Bone marrow (tissue), 2 donors: ENCODE measurements around the gene WBP1L.
"Not testable (repeated sequence)": the region's sequence is repeated elsewhere in the genome, so short reads cannot be mapped to it uniquely, and the experiment has no call there.

Experiments
- DNase-seq, 2 donors: peaks; one replicate each; lab custom pipeline; 2025; lab: John Stamatoyannopoulos, UW

WBP1L gene

DNA sequence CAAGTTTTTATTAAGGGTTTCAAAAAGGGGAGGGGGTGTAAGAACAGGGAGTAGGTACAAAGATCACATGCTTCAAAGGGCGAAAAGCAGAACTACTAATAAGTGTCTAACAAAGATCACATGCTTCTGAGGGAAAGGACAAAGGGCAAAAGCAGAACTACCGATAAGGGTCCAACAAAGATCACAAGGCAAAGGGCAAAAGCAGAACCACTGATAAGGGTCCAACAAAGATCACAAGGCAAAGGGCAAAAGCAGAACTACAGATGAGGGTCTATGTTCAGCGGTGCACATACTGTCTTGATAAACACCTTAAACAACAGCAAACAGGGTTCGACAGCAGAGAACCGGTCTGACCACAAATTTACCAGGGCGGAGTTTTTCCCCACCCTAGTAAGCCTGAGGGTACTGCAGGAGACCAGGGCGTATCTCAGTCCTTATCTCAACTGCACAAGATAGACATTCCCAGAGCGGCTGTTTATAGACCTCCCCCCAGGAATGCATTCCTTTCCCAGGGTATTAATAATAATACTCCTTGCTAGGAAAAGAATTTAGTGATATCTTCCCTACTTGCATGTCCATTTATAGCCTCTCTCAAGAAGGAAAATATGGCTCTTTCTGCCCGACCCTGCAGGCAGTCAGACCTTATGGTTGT is 94.7 kb downstream of the WBP1L start:
- DNase-seq, result not testable (repeated sequence)

DNA sequence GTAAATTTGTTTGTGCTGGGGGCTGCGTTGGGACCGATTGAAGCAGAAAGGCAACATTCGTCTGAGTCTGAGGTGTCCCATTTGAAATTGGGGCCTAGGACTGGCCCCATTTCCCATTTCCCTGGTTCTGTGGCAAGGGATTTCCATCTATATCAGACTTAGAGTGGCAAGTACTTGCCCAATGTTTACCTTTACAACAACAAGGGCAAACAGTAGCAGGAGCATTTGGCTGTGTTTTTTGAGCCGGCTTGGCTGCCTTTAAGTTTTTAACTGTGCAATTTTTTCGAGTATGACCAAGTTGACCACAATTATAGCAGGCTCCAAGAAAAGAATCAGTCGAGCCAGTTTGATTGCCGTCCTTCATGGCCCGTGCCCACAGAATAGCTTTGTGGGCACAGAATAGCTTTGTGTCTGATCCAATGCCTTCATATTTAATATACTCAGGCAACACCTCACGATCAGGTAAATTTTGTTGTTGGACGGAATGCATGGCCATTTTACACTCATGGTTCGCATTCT is 98.1 kb downstream of the WBP1L start:
- no peak for DNase-seq

DNA sequence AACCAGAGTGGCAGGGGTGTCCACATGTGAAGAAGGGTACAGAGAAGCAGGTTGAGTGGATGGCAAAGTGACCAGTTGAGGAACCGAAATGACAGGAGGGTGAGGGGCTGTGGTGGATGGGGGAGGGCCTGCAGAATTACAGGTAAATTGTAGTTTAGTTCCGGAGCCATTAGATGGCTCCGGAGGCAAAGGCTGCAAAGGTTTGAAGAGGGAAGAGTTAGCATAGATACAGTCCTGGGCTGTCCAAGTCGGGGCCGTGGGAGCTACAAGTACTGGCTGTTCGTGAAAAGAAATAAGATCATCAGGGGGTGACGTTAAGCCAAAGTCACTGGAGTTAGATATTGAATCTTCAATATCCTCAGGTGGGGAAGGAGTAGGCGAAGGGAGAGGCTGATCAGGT is 99.4 kb downstream of the WBP1L start:
- not testable (repeated sequence) for DNase-seq

DNA sequence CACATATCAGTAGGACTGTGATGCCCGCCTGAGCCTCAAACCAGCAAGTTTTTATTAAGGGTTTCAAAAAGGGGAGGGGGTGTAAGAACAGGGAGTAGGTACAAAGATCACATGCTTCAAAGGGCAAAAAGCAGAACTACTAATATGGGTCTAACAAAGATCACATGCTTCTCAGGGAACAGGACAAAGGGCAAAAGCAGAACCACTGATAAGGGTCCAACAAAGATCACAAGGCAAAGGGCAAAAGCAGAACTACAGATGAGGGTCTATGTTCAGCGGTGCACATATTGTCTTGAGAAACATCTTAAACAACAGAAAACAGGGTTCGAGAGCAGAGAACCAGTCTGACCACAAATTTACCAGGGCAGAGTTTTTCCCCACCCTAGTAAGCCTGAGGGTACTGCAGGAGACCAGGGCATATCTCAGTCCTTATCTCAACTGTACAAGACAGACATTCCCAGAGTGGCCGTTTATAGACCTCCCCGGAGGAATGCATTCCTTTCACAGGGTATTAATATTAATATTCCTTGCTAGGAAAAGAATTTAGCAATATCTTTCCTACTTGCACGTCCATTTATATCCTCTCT is 100.5 kb downstream of the WBP1L start:
- DNase-seq, result not testable (repeated sequence)

DNA sequence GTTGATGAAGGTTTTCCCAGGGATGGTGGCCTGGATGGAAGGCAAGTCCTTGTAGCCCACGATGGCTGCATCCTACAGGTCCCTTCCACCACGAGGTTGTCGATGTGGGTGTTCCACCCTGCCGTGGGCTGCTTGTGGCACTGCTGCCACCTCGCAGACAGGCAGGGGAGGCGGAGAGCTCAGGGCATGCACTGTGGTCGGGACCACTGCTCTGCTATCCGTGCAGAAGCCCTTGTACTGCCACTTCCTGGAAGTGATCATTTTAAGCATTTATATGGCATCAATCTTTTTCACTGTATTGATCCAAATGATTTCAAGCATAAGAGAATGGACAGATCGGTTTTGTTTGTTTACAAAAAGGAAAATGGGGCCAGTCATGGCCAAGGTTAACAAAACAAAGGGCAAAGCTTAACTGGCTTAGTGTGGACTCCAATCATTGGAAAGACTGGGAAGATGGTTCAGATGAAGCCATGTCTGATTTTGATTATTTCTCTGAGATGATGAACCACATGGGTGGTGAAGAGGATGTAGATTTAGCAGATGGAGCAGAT is 101.7 kb downstream of the WBP1L start:
- DNase-seq, result no peak

DNA sequence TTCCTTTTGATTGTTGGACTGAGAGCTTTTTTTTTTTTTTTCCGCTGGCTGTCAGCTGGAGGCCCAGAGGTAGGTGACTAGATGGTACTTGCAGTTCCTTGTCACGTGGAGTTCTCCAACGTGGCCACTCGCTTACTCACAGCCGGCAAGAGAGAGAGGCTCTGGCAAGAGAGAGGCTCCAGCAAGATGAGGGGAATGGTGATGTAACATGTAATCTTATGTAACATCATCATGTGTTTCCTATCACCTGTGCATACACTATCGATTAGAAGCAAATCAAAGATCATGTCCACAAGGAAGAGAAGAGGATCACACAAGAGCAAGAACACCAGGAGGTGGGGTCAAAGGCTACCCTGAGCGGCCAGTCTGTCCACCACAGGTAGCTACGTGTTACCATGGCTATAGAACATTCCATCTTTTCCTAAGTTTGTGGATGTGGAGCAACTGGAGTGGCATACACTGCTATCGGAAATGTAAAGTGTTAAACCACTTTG is 106.3 kb downstream of the WBP1L start:
- DNase-seq, result no peak

DNA sequence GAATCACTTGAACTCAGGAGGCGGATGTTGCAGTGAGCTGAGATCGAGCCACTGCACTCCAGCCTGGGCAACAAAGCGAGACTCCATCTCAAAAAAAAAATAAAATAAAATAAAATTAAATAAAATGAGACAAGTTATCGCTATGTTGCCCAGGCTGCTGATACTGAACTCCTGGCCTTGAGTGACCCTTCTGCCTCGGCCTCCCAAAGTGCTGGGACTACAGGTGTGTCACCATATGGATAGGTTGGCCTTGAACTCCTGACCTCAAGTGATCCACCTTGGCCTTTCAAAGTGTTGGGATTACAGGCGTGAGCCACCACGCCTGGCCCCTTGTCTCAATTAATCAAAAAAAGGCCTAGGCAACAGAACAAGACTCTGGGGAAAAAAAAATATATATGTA is 109.5 kb downstream of the WBP1L start:
- not testable (repeated sequence) for DNase-seq

DNA sequence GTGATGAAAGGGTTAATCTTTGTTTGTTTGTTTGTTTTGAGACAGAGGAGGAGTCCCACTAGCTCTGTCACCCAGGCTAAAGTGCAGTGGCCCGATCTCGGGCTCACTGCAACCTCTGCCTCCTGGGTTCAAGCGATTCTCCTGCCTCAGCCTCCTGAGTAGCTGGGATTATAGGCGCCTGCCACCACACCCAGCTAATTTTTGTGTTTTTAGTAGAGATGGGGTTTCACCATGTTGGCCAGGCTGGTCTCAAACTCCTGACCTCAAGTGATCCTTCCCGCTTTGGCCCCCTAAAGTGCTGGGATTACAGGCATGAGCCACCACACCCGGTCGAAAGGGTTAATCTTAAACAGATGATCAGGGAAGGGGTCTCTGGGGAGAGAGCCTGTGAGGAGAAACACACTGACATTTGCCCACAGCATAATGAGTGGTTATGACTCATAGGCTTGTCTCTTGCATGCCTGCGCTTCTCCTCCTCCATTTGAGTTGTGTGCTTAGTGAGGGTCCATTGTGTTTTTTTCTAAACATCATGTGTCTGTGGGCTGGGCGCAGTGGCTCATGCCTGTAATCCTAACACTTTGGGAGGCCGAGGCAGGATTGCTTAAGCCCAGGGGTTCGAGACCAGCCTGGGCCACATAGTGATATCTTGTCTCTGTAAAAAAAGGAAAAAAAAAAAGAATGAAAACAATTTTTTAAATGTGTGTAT is 112.1 kb downstream of the WBP1L start:
- not testable (repeated sequence) for DNase-seq

DNA sequence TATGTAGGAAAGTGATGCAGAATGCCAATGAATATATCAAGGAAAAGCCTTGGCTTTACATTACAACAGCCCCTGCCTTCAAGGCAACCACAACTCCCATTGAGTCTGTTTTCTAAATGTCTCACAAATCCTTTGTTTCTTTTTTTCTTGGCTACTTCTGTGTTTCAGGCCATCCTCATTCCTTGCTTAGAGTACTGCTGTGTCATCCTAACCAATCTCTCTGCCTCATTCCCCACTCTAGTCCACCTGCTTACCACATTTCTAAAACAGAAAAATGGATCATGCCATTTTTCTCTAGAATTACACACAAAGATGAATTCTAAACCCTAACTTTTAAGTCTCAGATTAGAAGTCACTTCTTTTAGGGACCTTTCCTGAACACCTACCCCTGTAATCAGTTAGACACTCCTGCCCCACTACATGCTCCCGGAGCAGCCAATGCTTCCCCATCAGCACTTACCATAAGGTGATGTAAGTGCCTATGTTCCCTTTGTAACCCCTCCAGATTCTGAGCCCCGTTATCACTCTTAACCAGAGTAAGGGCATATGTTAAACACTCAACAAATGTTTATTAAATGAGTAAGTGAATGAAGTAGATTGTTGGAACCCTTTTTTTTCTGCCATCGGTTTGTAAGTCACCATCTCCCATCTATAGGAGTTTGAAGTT is 113.1 kb downstream of the WBP1L start:
- no peak for DNase-seq

DNA sequence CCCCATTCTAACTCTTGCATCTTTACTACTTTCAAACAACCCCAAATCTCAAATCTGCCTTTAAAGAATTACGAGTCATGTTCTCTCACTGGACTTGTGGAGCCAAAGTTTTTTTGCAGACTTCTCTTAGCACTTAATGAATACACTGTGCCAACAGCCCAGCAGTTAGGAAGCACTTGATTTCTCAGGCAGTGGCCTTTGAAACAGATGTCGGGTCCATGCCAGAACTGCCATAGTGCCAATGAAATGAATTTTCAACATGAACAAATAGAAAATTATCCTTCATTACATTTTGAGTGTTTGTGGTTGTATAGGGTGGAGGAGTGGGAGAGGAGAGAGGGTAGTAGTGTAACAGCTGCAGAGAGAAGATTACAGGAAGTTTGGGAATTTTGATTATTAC is 116.2 kb downstream of the WBP1L start:
- DNase-seq, result no peak

DNA sequence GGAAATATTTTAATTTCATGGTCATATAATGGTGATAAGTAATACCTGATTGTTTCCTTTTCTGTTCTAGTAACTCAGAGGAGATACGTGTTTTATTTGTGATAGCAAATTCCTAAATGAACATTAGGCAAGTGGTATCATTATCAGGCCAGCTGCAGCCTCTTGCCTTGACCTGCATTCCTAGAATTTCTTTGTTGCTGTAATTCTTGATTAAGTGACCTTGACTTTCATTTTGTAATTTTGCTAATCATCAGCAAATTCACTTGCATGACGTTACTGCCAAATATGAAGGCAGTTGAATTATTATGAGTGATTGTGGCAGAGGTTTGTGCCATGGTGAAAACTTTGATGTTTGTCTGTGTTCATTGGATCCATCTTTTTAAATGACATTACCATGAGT is 119.9 kb downstream of the WBP1L start:
- DNase-seq, result no peak

DNA sequence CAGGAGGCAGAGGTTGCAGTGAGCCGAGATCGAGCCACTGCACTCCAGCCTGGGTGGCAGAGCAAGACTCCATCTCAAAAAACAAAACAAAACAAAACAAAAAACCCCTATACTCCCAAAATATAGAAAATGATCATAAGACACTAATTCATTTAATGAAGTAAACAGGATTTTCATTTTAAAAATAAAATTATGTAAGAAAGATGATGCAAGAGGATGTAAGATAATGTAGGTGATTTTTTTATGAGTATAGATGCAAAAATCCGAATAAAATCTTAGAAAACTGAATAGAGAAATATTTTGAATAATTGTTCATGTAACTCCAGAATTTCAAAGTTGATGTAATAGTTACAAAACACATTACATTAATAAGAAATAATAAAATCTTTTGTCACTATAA is 121.9 kb downstream of the WBP1L start:
- no peak for DNase-seq
